ENCODE results near the gene TRIM44. TPM values are rescaled to one million over a fixed set of nuclear protein-coding genes. Genes with fewer than 3 reads are reported as not detected.

TRIM44 gene
- total RNA-seq, 1 donor from 2014 or later, result 53.3 TPM

DNA sequence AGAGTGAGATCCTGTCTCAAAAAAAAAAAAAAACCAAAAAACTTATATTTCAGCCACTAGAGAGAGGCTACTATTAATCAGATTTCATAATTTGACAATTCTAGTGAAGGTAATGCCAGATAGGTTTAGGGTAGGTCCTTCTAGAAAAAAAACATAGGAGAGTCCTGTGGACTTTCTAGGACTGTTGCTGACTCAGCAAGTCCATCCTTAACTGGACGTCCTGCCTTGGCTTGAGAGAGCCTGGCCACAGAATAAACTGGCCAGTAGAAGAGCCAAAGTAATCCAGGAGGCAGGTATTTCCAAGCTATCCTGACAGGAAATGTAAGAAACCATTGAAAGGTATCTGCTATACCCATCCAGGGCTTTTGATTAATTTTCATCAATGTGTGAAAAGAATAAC is 64.6 kb downstream of the TRIM44 start:
- no peak for DNase-seq
- TF ChIP-seq, protein P1, sequence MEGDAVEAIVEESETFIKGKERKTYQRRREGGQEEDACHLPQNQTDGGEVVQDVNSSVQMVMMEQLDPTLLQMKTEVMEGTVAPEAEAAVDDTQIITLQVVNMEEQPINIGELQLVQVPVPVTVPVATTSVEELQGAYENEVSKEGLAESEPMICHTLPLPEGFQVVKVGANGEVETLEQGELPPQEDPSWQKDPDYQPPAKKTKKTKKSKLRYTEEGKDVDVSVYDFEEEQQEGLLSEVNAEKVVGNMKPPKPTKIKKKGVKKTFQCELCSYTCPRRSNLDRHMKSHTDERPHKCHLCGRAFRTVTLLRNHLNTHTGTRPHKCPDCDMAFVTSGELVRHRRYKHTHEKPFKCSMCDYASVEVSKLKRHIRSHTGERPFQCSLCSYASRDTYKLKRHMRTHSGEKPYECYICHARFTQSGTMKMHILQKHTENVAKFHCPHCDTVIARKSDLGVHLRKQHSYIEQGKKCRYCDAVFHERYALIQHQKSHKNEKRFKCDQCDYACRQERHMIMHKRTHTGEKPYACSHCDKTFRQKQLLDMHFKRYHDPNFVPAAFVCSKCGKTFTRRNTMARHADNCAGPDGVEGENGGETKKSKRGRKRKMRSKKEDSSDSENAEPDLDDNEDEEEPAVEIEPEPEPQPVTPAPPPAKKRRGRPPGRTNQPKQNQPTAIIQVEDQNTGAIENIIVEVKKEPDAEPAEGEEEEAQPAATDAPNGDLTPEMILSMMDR (IDR thresholded peaks at IDR 0.05; ENCODE audit: partially characterized antibody, unreplicated experiment), result no peak

DNA sequence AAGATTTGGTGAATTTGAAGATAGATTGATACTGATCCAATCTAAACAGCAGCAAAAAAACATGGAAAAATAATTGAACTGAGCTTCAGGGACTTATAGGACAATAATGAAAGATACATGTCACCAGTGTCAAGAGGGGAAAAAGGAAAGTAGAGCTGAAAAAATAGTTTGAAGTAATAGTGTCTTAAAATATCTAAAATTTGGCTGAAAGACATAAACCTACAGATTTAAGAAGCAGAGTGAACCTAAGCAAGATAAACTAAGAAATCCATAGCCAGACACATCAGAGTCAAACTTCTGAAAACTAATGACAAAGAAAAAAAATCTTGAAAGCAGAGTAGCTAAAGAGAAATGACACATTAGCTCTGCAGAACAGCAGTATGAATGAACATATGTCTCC is 67.7 kb downstream of the TRIM44 start:
- peaks cover 22% of the 10 kb centered on the region for H3K36me3 Mint-ChIP-seq (ENCODE audit: unreplicated experiment)
- peaks cover 5% of the 10 kb centered on the region for H3K4me1 Mint-ChIP-seq (ENCODE audit: low read depth, unreplicated experiment)
- no peak overlapping the region for H3K27ac Mint-ChIP-seq (ENCODE audit: unreplicated experiment)

More for the DNA sequence above, 64.6 kb downstream of the TRIM44 start:
- Mint-ChIP-seq H3K27me3 (ENCODE audit: unreplicated experiment) (no peaks in the 10 kb centered on the region), H3K27ac (ENCODE audit: unreplicated experiment) (no peak overlapping the region), H3K9me3 (ENCODE audit: unreplicated experiment) (peaks cover 3% of the 10 kb centered on the region), H3K4me1 (ENCODE audit: low read depth, unreplicated experiment) (no peaks in the 10 kb centered on the region), H3K4me3 (ENCODE audit: unreplicated experiment) (no peak overlapping the region), H3K36me3 (ENCODE audit: unreplicated experiment) (peaks cover 17% of the 10 kb centered on the region)

DNA sequence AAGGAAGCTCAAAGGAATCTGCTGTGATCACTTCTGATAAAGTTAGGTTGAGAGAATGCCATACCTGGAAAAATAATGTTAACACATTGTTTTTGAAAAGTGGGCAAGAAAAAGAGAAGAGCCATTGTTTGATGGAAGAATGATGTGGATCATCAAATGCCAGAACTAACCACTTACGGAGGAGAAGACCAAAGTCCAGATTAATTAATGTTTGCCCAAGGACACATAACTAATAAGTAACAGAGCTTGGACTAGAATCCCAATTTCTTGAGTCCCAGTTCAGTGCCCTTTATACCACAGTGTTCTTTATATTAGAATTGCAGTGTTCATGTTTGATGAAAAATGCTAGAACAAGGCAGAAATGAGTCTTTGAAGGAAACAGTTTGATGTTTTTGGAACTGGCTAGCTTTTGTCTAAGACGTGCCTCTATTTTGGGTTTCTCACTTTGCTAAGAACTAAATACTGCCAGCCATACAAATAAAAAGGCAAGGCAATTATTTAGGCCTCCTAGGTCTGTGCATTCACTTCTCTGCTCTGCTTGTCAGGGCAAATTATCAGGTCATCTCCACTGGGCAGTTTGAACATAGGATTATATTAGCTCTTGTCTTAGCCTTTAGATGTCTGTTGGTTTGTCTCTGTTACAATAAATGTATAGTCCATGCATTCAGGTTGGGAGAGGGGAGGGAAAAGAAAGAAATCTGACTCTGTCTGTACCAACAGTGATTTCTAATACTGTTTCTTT is 72.3 kb downstream of the TRIM44 start:
- Mint-ChIP-seq H3K4me1 (ENCODE audit: low read depth, unreplicated experiment) (peaks cover 17% of the 10 kb centered on the region), H3K9me3 (ENCODE audit: unreplicated experiment) (peaks cover 11% of the 10 kb centered on the region), H3K27me3 (ENCODE audit: unreplicated experiment) (no peaks in the 10 kb centered on the region), H3K4me3 (ENCODE audit: unreplicated experiment) (no peak overlapping the region), H3K36me3 (ENCODE audit: unreplicated experiment) (peaks cover 23% of the 10 kb centered on the region), H3K27ac (ENCODE audit: unreplicated experiment) (peak overlapping the region; percentile 72)
- TF ChIP-seq, protein P1 (IDR thresholded peaks at IDR 0.05; ENCODE audit: partially characterized antibody, unreplicated experiment), result no peak
- DNase-seq, result no peak

More for the DNA sequence above, 67.7 kb downstream of the TRIM44 start:
- Mint-ChIP-seq H3K27me3 (ENCODE audit: unreplicated experiment) (no peaks in the 10 kb centered on the region), H3K4me3 (ENCODE audit: unreplicated experiment) (no peak overlapping the region), H3K9me3 (ENCODE audit: unreplicated experiment) (peaks cover 3% of the 10 kb centered on the region)
- no peak for DNase-seq
- TF ChIP-seq, protein P1 (IDR thresholded peaks at IDR 0.05; ENCODE audit: partially characterized antibody, unreplicated experiment), result no peak

DNA sequence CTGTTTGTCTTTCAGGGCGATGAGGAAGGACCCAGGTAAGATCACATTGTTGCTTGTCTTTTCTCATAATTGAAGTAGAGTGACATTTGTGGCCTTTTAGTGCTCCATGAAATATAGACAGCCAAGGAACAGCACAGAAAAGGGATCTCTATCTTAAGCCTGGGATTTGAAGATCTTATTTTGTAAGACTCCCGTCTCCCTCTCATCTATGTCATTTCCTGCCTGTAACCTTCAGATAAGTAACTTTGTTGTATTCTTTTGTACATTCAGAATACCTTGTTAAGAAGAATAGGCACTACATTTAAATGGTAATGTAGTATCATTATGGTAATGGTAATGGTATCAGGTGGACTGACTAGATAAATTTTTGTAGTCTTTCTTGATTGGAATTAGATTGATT is 72.8 kb downstream of the TRIM44 start:
- Mint-ChIP-seq H3K27ac (ENCODE audit: unreplicated experiment) (peak overlapping the region; percentile 72), H3K4me1 (ENCODE audit: low read depth, unreplicated experiment) (peaks cover 17% of the 10 kb centered on the region), H3K36me3 (ENCODE audit: unreplicated experiment) (peaks cover 18% of the 10 kb centered on the region)

DNA sequence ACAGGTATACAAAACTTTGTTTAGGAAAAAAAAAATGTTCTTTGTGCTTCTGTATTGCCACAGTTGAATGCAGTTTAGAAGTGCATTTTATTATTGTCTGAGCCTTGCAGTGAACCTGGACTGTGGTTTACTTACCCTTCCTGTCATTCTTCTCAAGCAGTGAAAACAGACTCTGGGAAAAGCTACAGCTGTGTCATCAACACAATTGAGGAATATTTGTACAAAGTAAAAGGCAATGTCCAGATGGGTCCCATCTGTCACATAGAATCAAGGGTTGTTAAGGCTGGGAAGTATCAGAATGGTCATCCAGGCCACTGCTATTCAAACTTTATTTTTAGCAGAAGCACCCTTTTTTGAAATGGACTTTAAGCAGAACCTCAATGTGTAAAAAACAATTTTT is 73.3 kb downstream of the TRIM44 start:
- TF ChIP-seq, protein P1 (IDR thresholded peaks at IDR 0.05; ENCODE audit: partially characterized antibody, unreplicated experiment), result no peak
- no peak overlapping the region for H3K4me3 Mint-ChIP-seq (ENCODE audit: unreplicated experiment)

More for the DNA sequence above, 72.8 kb downstream of the TRIM44 start:
- TF ChIP-seq, protein P1 (IDR thresholded peaks at IDR 0.05; ENCODE audit: partially characterized antibody, unreplicated experiment), result no peak
- no peak for DNase-seq
- peak overlapping the region; percentile 34 for H3K4me3 Mint-ChIP-seq (ENCODE audit: unreplicated experiment)
- no peaks in the 10 kb centered on the region for H3K27me3 Mint-ChIP-seq (ENCODE audit: unreplicated experiment)
- peaks cover 8% of the 10 kb centered on the region for H3K9me3 Mint-ChIP-seq (ENCODE audit: unreplicated experiment)

More for the DNA sequence above, 73.3 kb downstream of the TRIM44 start:
- Mint-ChIP-seq H3K27me3 (ENCODE audit: unreplicated experiment) (no peaks in the 10 kb centered on the region), H3K36me3 (ENCODE audit: unreplicated experiment) (peaks cover 18% of the 10 kb centered on the region), H3K9me3 (ENCODE audit: unreplicated experiment) (peaks cover 8% of the 10 kb centered on the region), H3K27ac (ENCODE audit: unreplicated experiment) (peak overlapping the region; percentile 72), H3K4me1 (ENCODE audit: low read depth, unreplicated experiment) (peaks cover 17% of the 10 kb centered on the region)
- no peak for DNase-seq

All from glutamatergic neuron (in vitro differentiated cells).